ENCODE data around the gene SEM1.

SEM1 gene

GRCh38 chr7:96710544-96710943, 898 bp upstream of the SEM1 start:
- no peaks in the 10 kb centered on the region for H3K27me3 ChIP-seq (replicated peaks)
- no peak for TF ChIP-seq CTCF (IDR thresholded peaks at IDR 0.05; ENCODE audit: low read depth, low read length, missing control alignments)
- H3K4me3 ChIP-seq (ENCODE audit: low read depth, low read length): no peak overlapping the region
- H3K27ac ChIP-seq: no peak overlapping the region
- no peaks in the 10 kb centered on the region for H3K36me3 ChIP-seq (replicated peaks)
- in situ Hi-C loops (cut with HindIII; ENCODE audit: low pct_ligation_motif_present, low sequenced_read_pairs): no loop called here
- no peak for DNase-seq

GRCh38 chr7:96708872-96709271, 774 bp downstream of the SEM1 start:
- Histone ChIP-seq H3K36me3 (replicated peaks) (no peaks in the 10 kb centered on the region), H3K27me3 (replicated peaks) (no peaks in the 10 kb centered on the region), H3K27ac (peak overlapping the region; percentile 93), H3K4me3 (ENCODE audit: low read depth, low read length) (peak overlapping the region; percentile 76)
- TF ChIP-seq CTCF (IDR thresholded peaks at IDR 0.05; ENCODE audit: low read depth, low read length, missing control alignments): no peak
- in situ Hi-C loops (cut with HindIII; ENCODE audit: low pct_ligation_motif_present, low sequenced_read_pairs): no loop called here
- DNase-seq: no peak

DNA sequence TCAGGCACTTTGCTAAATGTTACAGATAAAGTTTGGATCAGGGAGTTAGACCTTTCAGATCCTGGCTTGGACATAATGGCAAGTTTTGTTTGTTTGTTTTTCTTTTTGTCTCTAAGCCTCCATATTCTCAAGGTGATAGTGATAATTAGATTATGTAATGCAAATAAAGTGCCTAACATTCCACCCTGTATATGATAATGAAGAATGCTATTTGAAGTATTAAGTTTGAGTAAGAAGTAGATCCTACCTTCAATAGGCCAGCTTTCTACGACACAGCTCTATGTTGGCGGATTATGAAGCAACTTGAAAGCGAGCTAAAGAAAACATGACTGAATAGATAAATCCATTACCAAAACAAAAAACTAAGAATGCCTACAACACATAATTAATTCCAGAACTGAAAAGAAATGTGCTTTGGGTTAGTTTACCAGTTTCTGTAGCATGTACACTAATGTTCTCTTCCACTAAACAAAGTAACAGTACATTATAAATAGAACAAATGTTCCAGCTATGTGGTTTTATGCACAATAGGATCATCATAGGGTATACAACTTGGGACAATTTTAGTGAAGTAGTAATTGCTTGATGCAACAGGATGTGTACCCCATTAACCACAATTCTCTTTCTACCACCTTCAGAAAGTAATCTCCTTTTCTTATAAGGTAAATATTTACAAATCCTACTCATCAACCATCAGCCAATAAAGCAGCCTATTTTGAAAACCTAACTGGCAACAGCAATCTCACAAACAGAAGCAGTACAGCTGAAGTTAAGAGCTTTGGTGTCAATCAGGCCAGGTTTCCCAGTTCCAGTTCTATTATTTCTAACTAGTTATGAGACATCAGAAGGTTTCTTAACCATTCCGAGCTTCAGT, 1.5 kb downstream of the SEM1 start:
- Histone ChIP-seq H3K4me3 (ENCODE audit: low read depth, low read length) (no peak overlapping the region), H3K36me3 (replicated peaks) (no peaks in the 10 kb centered on the region), H3K27me3 (replicated peaks) (no peaks in the 10 kb centered on the region), H3K27ac (no peak overlapping the region)
- in situ Hi-C loops (cut with HindIII; ENCODE audit: low pct_ligation_motif_present, low sequenced_read_pairs): no loop called here
- no peak for DNase-seq
- no peak for TF ChIP-seq CTCF (IDR thresholded peaks at IDR 0.05; ENCODE audit: low read depth, low read length, missing control alignments)

DNA sequence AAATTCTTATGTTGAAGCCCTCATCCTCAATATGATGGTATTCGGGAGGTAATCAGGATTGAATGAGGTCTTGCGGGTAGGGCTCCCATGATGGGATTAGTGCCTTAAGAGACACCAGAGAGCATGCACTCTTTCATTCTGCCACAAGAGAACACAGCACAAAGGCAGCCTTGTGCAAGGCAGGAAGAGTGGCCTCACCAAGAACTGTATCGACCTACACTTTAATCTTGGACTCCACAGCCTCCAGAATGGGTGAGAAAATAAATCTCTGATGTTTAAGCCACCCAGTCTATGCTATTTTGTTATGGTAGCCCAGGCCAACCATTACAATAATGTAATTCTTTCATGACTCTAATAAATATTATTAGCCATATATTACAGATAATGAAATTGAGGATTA, 8.4 kb downstream of the SEM1 start:
- no peaks in the 10 kb centered on the region for H3K36me3 ChIP-seq (replicated peaks)
- no peaks in the 10 kb centered on the region for H3K27me3 ChIP-seq (replicated peaks)
- H3K27ac ChIP-seq: no peak overlapping the region
- no peak for TF ChIP-seq CTCF (IDR thresholded peaks at IDR 0.05; ENCODE audit: low read depth, low read length, missing control alignments)
- no peak overlapping the region for H3K4me3 ChIP-seq (ENCODE audit: low read depth, low read length)
- in situ Hi-C loops (cut with HindIII; ENCODE audit: low pct_ligation_motif_present, low sequenced_read_pairs): no loop called here
- no peak for DNase-seq

DNA sequence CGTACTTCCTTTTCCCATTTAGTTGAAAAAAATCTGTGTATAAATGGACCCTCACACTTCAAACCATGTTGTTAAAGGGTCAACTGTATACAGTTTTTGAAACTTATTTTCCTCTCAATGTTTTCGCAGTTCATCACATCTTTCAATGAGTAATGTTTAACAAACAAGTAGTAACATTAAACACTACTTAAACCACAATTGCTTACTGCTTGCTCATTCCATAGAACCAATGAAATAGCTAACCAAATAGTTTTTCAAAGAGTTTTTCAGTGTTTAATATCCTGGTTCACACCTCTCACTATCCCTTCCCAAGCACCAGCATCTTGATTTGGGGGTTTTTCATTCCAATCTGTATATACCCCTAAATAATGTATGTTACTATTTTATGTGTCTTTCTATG, 9.1 kb downstream of the SEM1 start:
- H3K4me3 ChIP-seq (ENCODE audit: low read depth, low read length): no peak overlapping the region
- H3K36me3 ChIP-seq (replicated peaks): no peaks in the 10 kb centered on the region
- no peak overlapping the region for H3K27ac ChIP-seq
- H3K27me3 ChIP-seq (replicated peaks): no peaks in the 10 kb centered on the region
- no peak for DNase-seq
- in situ Hi-C loops (cut with HindIII; ENCODE audit: low pct_ligation_motif_present, low sequenced_read_pairs): no loop called here
- no peak for TF ChIP-seq CTCF (IDR thresholded peaks at IDR 0.05; ENCODE audit: low read depth, low read length, missing control alignments)
